ENCODE measurements around the gene LSAMP.

- TF ChIP-seq CTCF (IDR thresholded peaks at IDR 0.05) (no peak), POLR2A (IDR thresholded peaks at IDR 0.05) (no peak)
These were observed 438.3 kb downstream of the LSAMP start for GRCh38 chr3:116007000-116007399.
